ENCODE measurements around the gene VPS13D.

VPS13D gene

GRCh38 chr1:12506281-12507280, 276.8 kb downstream of the VPS13D start:
- no peaks in the 10 kb centered on the region for H3K36me3 ChIP-seq (ENCODE audit: insufficient read depth)
- no peak overlapping the region for H3K9ac ChIP-seq
- TF ChIP-seq CTCF (conservative IDR thresholded peaks at IDR 0.05; ENCODE audit: low read depth, low read length), result no peak
- H3K4me2 ChIP-seq, result no peak overlapping the region
- H3K4me1 ChIP-seq (ENCODE audit: low read depth, poor library complexity, severe bottlenecking), result no peaks in the 10 kb centered on the region
- no peak overlapping the region for H2AFZ ChIP-seq (ENCODE audit: low read depth)
- H3K27ac ChIP-seq, result no peak overlapping the region
- H3K27me3 ChIP-seq (ENCODE audit: insufficient read depth, low read depth), result no peaks in the 10 kb centered on the region
- no peaks in the 10 kb centered on the region for H3K79me2 ChIP-seq (ENCODE audit: insufficient read depth, low read depth)
- no peak overlapping the region for H3K4me3 ChIP-seq (IDR thresholded peaks at IDR 0.05; ENCODE audit: insufficient read depth, low read depth, low read length)
- H4K20me1 ChIP-seq (ENCODE audit: insufficient read depth), result no peaks in the 10 kb centered on the region

GRCh38 chr1:12507631-12508030, 277.8 kb downstream of the VPS13D start:
- no peaks in the 10 kb centered on the region for H3K79me2 ChIP-seq (ENCODE audit: insufficient read depth, low read depth)
- H4K20me1 ChIP-seq (ENCODE audit: insufficient read depth), result no peaks in the 10 kb centered on the region
- no peak overlapping the region for H2AFZ ChIP-seq (ENCODE audit: low read depth)
- no peaks in the 10 kb centered on the region for H3K4me1 ChIP-seq (ENCODE audit: low read depth, poor library complexity, severe bottlenecking)
- no peaks in the 10 kb centered on the region for H3K27me3 ChIP-seq (ENCODE audit: insufficient read depth, low read depth)
- no peak overlapping the region for H3K4me2 ChIP-seq
- H3K27ac ChIP-seq, result no peak overlapping the region
- no peak overlapping the region for H3K4me3 ChIP-seq (IDR thresholded peaks at IDR 0.05; ENCODE audit: insufficient read depth, low read depth, low read length)
- H3K9ac ChIP-seq, result no peak overlapping the region
- no peaks in the 10 kb centered on the region for H3K36me3 ChIP-seq (ENCODE audit: insufficient read depth)
- no peak for TF ChIP-seq CTCF (conservative IDR thresholded peaks at IDR 0.05; ENCODE audit: low read depth, low read length)

- TF ChIP-seq CTCF (conservative IDR thresholded peaks at IDR 0.05; ENCODE audit: low read depth, low read length), result no peak
- Histone ChIP-seq H3K27me3 (ENCODE audit: insufficient read depth, low read depth) (no peaks in the 10 kb centered on the region), H3K79me2 (ENCODE audit: insufficient read depth, low read depth) (no peaks in the 10 kb centered on the region), H2AFZ (ENCODE audit: low read depth) (no peak overlapping the region), H3K4me1 (ENCODE audit: low read depth, poor library complexity, severe bottlenecking) (no peaks in the 10 kb centered on the region), H4K20me1 (ENCODE audit: insufficient read depth) (no peaks in the 10 kb centered on the region), H3K4me2 (no peak overlapping the region), H3K27ac (no peak overlapping the region), H3K36me3 (ENCODE audit: insufficient read depth) (no peaks in the 10 kb centered on the region), H3K4me3 (IDR thresholded peaks at IDR 0.05; ENCODE audit: insufficient read depth, low read depth, low read length) (no peak overlapping the region), H3K9ac (no peak overlapping the region)
These were observed 279.0 kb downstream of the VPS13D start for GRCh38 chr1:12508849-12509248.

GRCh38 chr1:12511128-12511484, 281.3 kb downstream of the VPS13D start:
- Histone ChIP-seq H3K9ac (no peak overlapping the region), H3K36me3 (ENCODE audit: insufficient read depth) (no peaks in the 10 kb centered on the region), H3K4me2 (no peak overlapping the region), H3K27ac (no peak overlapping the region), H3K4me3 (IDR thresholded peaks at IDR 0.05; ENCODE audit: insufficient read depth, low read depth, low read length) (no peak overlapping the region), H3K4me1 (ENCODE audit: low read depth, poor library complexity, severe bottlenecking) (no peaks in the 10 kb centered on the region), H2AFZ (ENCODE audit: low read depth) (no peak overlapping the region), H3K79me2 (ENCODE audit: insufficient read depth, low read depth) (no peaks in the 10 kb centered on the region), H4K20me1 (ENCODE audit: insufficient read depth) (no peaks in the 10 kb centered on the region), H3K27me3 (ENCODE audit: insufficient read depth, low read depth) (no peaks in the 10 kb centered on the region)
- no peak for TF ChIP-seq CTCF (conservative IDR thresholded peaks at IDR 0.05; ENCODE audit: low read depth, low read length)
